ENCODE measurements around the gene PANX1.

PANX1 gene

GRCh38 chr11:94224078-94224477 is 95.4 kb downstream of the PANX1 start:
- no peaks in the 10 kb centered on the region for H3K36me3 ChIP-seq (replicated peaks)
- H3K27ac ChIP-seq: no peak overlapping the region
- DNase-seq: no peak
- in situ Hi-C loops (cut with HindIII; ENCODE audit: low pct_ligation_motif_present, low sequenced_read_pairs): no loop called here
- no peaks in the 10 kb centered on the region for H3K27me3 ChIP-seq (replicated peaks)
- H3K4me3 ChIP-seq (ENCODE audit: low read depth, low read length): no peak overlapping the region
- TF ChIP-seq, protein P1, sequence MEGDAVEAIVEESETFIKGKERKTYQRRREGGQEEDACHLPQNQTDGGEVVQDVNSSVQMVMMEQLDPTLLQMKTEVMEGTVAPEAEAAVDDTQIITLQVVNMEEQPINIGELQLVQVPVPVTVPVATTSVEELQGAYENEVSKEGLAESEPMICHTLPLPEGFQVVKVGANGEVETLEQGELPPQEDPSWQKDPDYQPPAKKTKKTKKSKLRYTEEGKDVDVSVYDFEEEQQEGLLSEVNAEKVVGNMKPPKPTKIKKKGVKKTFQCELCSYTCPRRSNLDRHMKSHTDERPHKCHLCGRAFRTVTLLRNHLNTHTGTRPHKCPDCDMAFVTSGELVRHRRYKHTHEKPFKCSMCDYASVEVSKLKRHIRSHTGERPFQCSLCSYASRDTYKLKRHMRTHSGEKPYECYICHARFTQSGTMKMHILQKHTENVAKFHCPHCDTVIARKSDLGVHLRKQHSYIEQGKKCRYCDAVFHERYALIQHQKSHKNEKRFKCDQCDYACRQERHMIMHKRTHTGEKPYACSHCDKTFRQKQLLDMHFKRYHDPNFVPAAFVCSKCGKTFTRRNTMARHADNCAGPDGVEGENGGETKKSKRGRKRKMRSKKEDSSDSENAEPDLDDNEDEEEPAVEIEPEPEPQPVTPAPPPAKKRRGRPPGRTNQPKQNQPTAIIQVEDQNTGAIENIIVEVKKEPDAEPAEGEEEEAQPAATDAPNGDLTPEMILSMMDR (IDR thresholded peaks at IDR 0.05; ENCODE audit: low read depth, low read length, missing control alignments): no peak
